Heart right ventricle (tissue), 16 donors: ENCODE measurements around the gene APOL6. TPM values are rescaled to one million over a fixed set of nuclear protein-coding genes. Genes with fewer than 3 reads are reported as not detected.
A peak's percentile ranks its signal among the peaks of the same experiment; 100 is the strongest.

Experiments used
- ATAC-seq, 8 donors: fragments of 200-7000 bp; cut with Tn5 transposase; one replicate each; pipeline ENCODE4 v1.9.1; 2020; ENCODE audit warnings: mild to moderate bottlenecking in 8 of 8, moderate library complexity in 8 of 8, moderate number of reproducible peaks in 1 of 8
- DNase-seq, 2 donors: peaks; one replicate each; pipeline ENCODE4 v3.0.0-alpha.2; 2020
- H3K27ac ChIP-seq, 10 donors: fragments of 200-600 bp; sonication (generic) in 2 of 10; one replicate each; pipeline versions ENCODE4 v1.5.0 to v1.8.0; 2020 to 2022; ENCODE audit warnings: mild to moderate bottlenecking in 3 of 10
- H3K27me3 ChIP-seq, 7 donors: fragments of 200-600 bp; one replicate each; pipeline ENCODE4 v1.8.0; 2021 to 2022; ENCODE audit warnings: mild to moderate bottlenecking in 2 of 7
- H3K36me3 ChIP-seq, 9 donors: fragments of 200-600 bp; sonication (generic) in 1 of 9; one replicate each; pipeline versions ENCODE4 v1.5.0 to v1.8.0; 2020 to 2022; ENCODE audit warnings: mild to moderate bottlenecking in 2 of 9
- H3K4me1 ChIP-seq, 9 donors: fragments of 200-600 bp; sonication (generic) in 1 of 9; one replicate each; pipeline versions ENCODE4 v1.5.0 to v1.8.0; 2020 to 2022; ENCODE audit warnings: mild to moderate bottlenecking in 4 of 9
- H3K4me3 ChIP-seq, 10 donors: fragments of 200-600 bp; sonication (generic) in 2 of 10; one replicate each; pipeline versions ENCODE4 v1.5.0 to v1.8.0; 2020 to 2022; ENCODE audit warnings: mild to moderate bottlenecking in 7 of 10, moderate library complexity in 2 of 10
- H3K9me3 ChIP-seq, 11 donors: fragments of 200-600 bp in 10 of 11; sonication (generic) in 2 of 11; one replicate each; pipeline versions ENCODE4 v1.5.0 to v1.8.0; 2013 to 2022; ENCODE audit warnings: mild to moderate bottlenecking in 2 of 11, control low read depth in 1 of 11, moderate library complexity in 1 of 11
- WGBS, 2 donors: extraction: QIAGEN DNeasy Blood & Tissue Kit; methylation state at CpG; one replicate each; pipeline ENCODE4 v1.1.7; 2013; ENCODE audit warnings: inconsistent platforms in 1 of 2; 5-methylcytosine and 5-hydroxymethylcytosine counted together
- intact Hi-C, 10 donors: fragments of 100-400 bp; cut with DNase I; formaldehyde crosslinking; loops; one replicate each; pipeline versions ENCODE4 v1.11.1 to v1.14.2; 2022
- polyA plus RNA-seq, 2 donors: library from polyadenylated mRNA; stranded (reverse); fragments of 200-250 nt; gene quantifications; one replicate each; pipeline ENCODE4 v1.2.3, GENCODE V29; 2013
- total RNA-seq, 10 donors: library from RNA; stranded (reverse); fragmentation: NEBNext Ultra II Directional in 3 of 10; extraction: Animal tissue kit (Norgen Biotek cat#: 25700) in 3 of 10; gene quantifications; one replicate each; pipeline versions ENCODE4 v1.2.1 to v1.2.4, GENCODE V29; 2021 to 2023
- TF ChIP-seq, protein P1 (sequence below), 9 donors: fragments of 200-600 bp; sonication (generic) in 2 of 9; IDR thresholded peaks; one replicate each; pipeline versions ENCODE4 v1.5.0 to v1.8.0; 2021 to 2022; ENCODE audit warnings: antibody characterized with exemption in 9 of 9, mild to moderate bottlenecking in 5 of 9, moderate library complexity in 1 of 9
- donor health status: Arrhythmogenic right ventricular cardiomyopathy.
- donor health status: ischemic (EF 13 %, LVEDD 7.1; RV severe dilation, severe dysfunction).
- donor health status: healthy with polysubstance abuse.
- donor health status: DM: no; HTN: yes; CAD: no.
- donor health status: DM: no; HTN: no; CAD: no.
- donor health status: ischemic (EF 25% LVEDD 6.9; RV normal size, moderate dysfunction).
- donor health status: ischemic (EF 25% LVEDD 5.7; RV mildly dilated, moderate dysfunction).
- donor health status: healthy.
- donor health status: DM: yes; HTN: yes; CAD: no.
- donor health status: Ischemic cardiomyopathy.
- donor health status: ischemic (EF 35%, LVEDD 5.7; RV mildly dilated, moderate dysfunction).
- donor health status: nonischemic (EF 11% LVEDD 7.7; RV severe dilation, severe dysfunction).
- donor health status: DM: yes; HTN: yes; CAD: no.
- donor health status: PGD.
- donor health status: ischemic (EF 29% LVEDD 5.4; RV normal size, mild dysfunction).
- donor health status: nonischemic (EF 23%, LVEDD 6.1; RV moderate dilation, normal function).

APOL6 gene
- total and polyA plus RNA-seq, 12 donors, result 1.7 to 51.9 (median 7.6) TPM

DNA sequence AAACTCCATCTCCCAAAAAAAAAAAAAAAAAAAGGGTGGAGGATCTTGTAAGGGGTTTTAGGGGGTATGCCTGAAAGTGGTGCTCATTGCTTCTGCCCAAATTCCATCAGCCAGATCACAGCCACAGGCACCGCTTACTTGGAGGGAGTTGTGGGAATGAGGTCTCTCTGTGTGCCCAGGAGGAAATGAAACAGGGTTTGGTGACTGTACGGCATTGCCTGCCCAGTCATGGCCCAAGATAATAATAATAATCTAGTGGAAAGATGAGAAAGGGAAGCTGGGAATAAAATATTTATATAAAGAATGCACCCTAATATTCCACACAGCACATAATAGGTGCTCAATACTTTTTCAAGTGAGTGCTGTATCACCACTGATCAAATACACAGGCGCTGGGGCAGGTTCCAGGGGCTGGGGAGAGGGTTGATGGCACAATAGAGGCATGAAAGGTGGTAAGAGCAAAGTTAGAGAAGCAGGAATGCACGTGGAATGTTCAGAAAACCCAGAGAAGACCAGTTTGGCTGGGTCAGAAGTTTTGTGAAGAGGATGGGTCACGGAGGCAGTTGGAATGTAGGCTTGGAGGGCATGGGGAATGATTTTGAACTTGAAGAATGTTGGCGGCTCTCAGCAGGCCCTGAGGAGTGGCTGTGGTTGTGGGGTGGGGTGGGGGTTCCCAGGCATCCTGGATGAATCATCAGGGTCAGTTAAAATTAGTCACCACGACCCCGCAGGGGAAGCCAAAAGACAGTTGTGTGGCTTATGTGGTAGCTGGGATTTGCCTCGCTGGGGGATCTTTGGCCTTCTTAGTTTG, 18.6 kb upstream of the APOL6 start:
- no peaks in the 10 kb centered on the region for H3K9me3 ChIP-seq
- intact Hi-C loops, result loop anchor here (5.0 to 10.0 kb wide), 11 partner anchors 105 to 495 kb away; no protein-coding TSS in a partner anchor
- H3K4me3 ChIP-seq, result no peak overlapping the region
- no peaks in the 10 kb centered on the region for H3K36me3 ChIP-seq
- TF ChIP-seq, protein P1, sequence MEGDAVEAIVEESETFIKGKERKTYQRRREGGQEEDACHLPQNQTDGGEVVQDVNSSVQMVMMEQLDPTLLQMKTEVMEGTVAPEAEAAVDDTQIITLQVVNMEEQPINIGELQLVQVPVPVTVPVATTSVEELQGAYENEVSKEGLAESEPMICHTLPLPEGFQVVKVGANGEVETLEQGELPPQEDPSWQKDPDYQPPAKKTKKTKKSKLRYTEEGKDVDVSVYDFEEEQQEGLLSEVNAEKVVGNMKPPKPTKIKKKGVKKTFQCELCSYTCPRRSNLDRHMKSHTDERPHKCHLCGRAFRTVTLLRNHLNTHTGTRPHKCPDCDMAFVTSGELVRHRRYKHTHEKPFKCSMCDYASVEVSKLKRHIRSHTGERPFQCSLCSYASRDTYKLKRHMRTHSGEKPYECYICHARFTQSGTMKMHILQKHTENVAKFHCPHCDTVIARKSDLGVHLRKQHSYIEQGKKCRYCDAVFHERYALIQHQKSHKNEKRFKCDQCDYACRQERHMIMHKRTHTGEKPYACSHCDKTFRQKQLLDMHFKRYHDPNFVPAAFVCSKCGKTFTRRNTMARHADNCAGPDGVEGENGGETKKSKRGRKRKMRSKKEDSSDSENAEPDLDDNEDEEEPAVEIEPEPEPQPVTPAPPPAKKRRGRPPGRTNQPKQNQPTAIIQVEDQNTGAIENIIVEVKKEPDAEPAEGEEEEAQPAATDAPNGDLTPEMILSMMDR (IDR thresholded peaks at IDR 0.05), result no peak
- WGBS, 2 donors, result 36 to 45% methylated on average over 9 of the region's 9 CpGs
- H3K27ac ChIP-seq, result peak overlapping the region in 9 of 10 donors; percentile 28 to 77 (median 47)
- H3K27me3 ChIP-seq, result no peaks in the 10 kb centered on the region
- peak; percentile 40 to 51 for DNase-seq
- ATAC-seq, result peak in 4 of 8 donors; percentile 13 to 63 (median 44)
- peaks cover 0 to 26% (median 12%) of the 10 kb centered on the region in 9 donors for H3K4me1 ChIP-seq

DNA sequence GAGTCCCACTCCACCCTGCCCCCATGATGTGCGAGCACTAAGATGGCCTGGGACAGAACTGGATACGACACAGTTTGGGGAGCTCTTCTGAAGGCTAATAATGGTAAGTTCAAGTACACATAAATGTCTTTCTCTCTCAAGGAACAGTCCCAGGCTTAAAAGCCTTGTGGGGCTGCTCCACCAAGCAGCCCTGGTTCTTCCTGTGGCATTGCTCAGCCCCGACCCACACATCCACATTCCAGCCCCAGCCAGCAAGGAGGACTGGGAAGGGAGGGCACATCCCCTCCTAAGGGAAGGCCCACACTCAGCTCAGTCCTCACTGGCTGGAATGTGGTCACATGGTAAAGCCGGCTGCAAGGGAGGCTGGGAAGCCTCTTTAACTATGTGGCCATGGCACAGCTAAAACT, 17.9 kb upstream of the APOL6 start:
- Histone ChIP-seq H3K27ac (no peak overlapping the region), H3K27me3 (no peaks in the 10 kb centered on the region), H3K36me3 (no peaks in the 10 kb centered on the region), H3K9me3 (no peaks in the 10 kb centered on the region), H3K4me3 (no peak overlapping the region), H3K4me1 (peaks cover 0 to 26% (median 12%) of the 10 kb centered on the region in 9 donors)
- DNase-seq, result no peak
- intact Hi-C loops, result loop anchor here in 5 of 10 donors (5.0 to 10.0 kb wide), 5 partner anchors 104 to 294 kb away; no protein-coding TSS in a partner anchor
- 80 to 83% methylated on average over 4 of the region's 4 CpGs for WGBS, 2 donors
- TF ChIP-seq, protein P1 (IDR thresholded peaks at IDR 0.05), result no peak
- no peak for ATAC-seq

DNA sequence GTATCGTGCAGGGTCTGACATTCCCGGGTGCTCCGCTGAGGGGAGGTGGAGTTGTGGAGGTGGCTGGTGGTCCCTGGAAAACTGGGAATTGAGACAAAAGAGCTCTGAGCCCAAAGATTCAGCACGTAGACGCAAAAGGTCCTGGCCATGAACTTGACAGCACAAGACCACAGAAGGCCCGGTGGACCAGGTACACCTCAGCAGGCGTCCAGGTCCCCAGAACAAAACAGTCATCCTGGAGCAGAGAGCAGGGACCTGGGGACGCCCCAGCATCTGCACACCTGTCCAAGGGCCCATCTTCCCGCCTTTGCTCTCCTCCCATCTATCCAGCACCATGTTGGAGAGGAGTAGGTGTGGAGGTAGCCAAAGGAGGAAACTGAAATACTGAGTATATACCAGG, 17.4 kb upstream of the APOL6 start:
- Histone ChIP-seq H3K27me3 (no peaks in the 10 kb centered on the region), H3K27ac (no peak overlapping the region), H3K4me1 (peaks cover 0 to 26% (median 12%) of the 10 kb centered on the region in 9 donors), H3K9me3 (no peaks in the 10 kb centered on the region), H3K36me3 (no peaks in the 10 kb centered on the region), H3K4me3 (no peak overlapping the region)
- ATAC-seq, result no peak
- no peak for DNase-seq
- TF ChIP-seq, protein P1 (IDR thresholded peaks at IDR 0.05), result no peak
- 98% methylated on average over 9 of the region's 9 CpGs for WGBS, 2 donors
- intact Hi-C loops, result loop anchor here in 5 of 10 donors (5.0 to 10.0 kb wide), 5 partner anchors 104 to 294 kb away; no protein-coding TSS in a partner anchor

DNA sequence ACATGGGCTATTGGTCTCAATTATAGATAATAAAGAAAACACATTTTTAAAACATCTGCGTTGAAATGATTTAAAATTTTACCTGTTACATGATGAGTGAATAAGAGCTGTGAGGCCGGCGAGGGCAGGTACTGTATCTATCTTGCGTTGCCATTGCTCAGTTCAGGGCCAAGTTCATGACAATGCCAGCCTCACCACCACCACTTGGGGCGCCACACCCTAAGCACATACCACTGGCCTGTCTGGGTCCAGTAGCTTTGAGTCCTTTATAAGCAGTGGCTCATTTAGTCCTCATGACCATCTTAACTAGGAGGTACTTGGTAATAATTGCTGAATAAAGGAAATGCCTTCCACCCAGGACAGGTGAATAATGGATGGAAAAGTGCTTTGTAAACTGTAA, 16.6 kb upstream of the APOL6 start:
- 75 to 77% methylated on average over 5 of the region's 5 CpGs for WGBS, 2 donors
- Histone ChIP-seq H3K36me3 (no peaks in the 10 kb centered on the region), H3K4me3 (no peak overlapping the region), H3K27ac (no peak overlapping the region), H3K4me1 (peaks cover 0 to 26% (median 11%) of the 10 kb centered on the region in 9 donors), H3K9me3 (no peaks in the 10 kb centered on the region), H3K27me3 (no peaks in the 10 kb centered on the region)
- TF ChIP-seq, protein P1 (IDR thresholded peaks at IDR 0.05), result peak; percentile 6 to 55 (median 43)
- intact Hi-C loops, result loop anchor here in 5 of 10 donors (5.0 to 10.0 kb wide), 5 partner anchors 103 to 293 kb away; no protein-coding TSS in a partner anchor
- DNase-seq (no peak), ATAC-seq (no peak)
